GM10847 (cell line): ENCODE results near the gene ADCY2.

Source experiments
- POLR2A ChIP-seq: IDR thresholded peaks from 2 replicates; pipeline ENCODE4 v1.6.1; 2011; ENCODE audit not compliant: insufficient read length; ENCODE audit errors: extremely low read depth

Gene ADCY2

GRCh38 chr5:7515284-7515914, 119.5 kb downstream of the ADCY2 start:
- TF ChIP-seq POLR2A = no peak

- no peak for TF ChIP-seq POLR2A
These were observed 120.3 kb downstream of the ADCY2 start for GRCh38 chr5:7516253-7516652.

- TF ChIP-seq POLR2A = no peak
These were observed 121.1 kb downstream of the ADCY2 start for GRCh38 chr5:7517006-7517405.

- TF ChIP-seq POLR2A = no peak
These were observed 123.1 kb downstream of the ADCY2 start for GRCh38 chr5:7518947-7519560.

GRCh38 chr5:7519564-7519963, 123.6 kb downstream of the ADCY2 start:
- no peak for TF ChIP-seq POLR2A

GRCh38 chr5:7529880-7530279, 133.9 kb downstream of the ADCY2 start:
- no peak for TF ChIP-seq POLR2A

GRCh38 chr5:7533941-7534340, 138.0 kb downstream of the ADCY2 start:
- no peak for TF ChIP-seq POLR2A

- no peak for TF ChIP-seq POLR2A
These were observed 138.6 kb downstream of the ADCY2 start for GRCh38 chr5:7534505-7534904.

- TF ChIP-seq POLR2A = no peak
These were observed 141.6 kb downstream of the ADCY2 start for GRCh38 chr5:7537573-7537972.

- TF ChIP-seq POLR2A = no peak
These were observed 143.6 kb downstream of the ADCY2 start for GRCh38 chr5:7539571-7539970.

GRCh38 chr5:7540736-7541485, 145.0 kb downstream of the ADCY2 start:
- no peak for TF ChIP-seq POLR2A

- no peak for TF ChIP-seq POLR2A
These were observed 146.0 kb downstream of the ADCY2 start for GRCh38 chr5:7541898-7542297.

GRCh38 chr5:7546555-7546954, 150.6 kb downstream of the ADCY2 start:
- no peak for TF ChIP-seq POLR2A

- TF ChIP-seq POLR2A = no peak
These were observed 152.7 kb downstream of the ADCY2 start for GRCh38 chr5:7548596-7548995.

GRCh38 chr5:7565559-7565958, 169.6 kb downstream of the ADCY2 start:
- TF ChIP-seq POLR2A = no peak

- no peak for TF ChIP-seq POLR2A
These were observed 180.2 kb downstream of the ADCY2 start for GRCh38 chr5:7576023-7576715.
